Activated CD4-positive, CD25-positive, alpha-beta regulatory T cell treated with anti-CD3 and anti-CD28 coated beads, Interleukin-2, amount 50 U/mL, for 16 hours (primary cell): ENCODE data around the gene MYCN.
"Not testable (repeated sequence)": the region's sequence is repeated elsewhere in the genome, so short reads cannot be mapped to it uniquely, and the experiment has no call there.

Experiments used
- DNase-seq: peaks from one replicate; pipeline ENCODE4 v3.0.0-alpha.2; 2020; ENCODE audit warnings: low read depth, low spot score

MYCN gene

GRCh38 chr2:15942711-15943345, 2.5 kb downstream of the MYCN start:
- no peak for DNase-seq

GRCh38 chr2:15943378-15944280, 3.3 kb downstream of the MYCN start:
- no peak for DNase-seq

- DNase-seq = no peak
Observed at GRCh38 chr2:15944325-15945017, 4.1 kb downstream of the MYCN start.

GRCh38 chr2:15945909-15946705, 5.8 kb downstream of the MYCN start:
- no peak for DNase-seq

GRCh38 chr2:15946983-15947382, 6.6 kb downstream of the MYCN start:
- no peak for DNase-seq

- no peak for DNase-seq
Observed at GRCh38 chr2:15947431-15947830, 7.1 kb downstream of the MYCN start.

GRCh38 chr2:15948704-15948957, 8.3 kb downstream of the MYCN start:
- DNase-seq = no peak

GRCh38 chr2:15949126-15949525, 8.8 kb downstream of the MYCN start:
- DNase-seq = no peak

- no peak for DNase-seq
Observed at GRCh38 chr2:15949551-15949950, 9.2 kb downstream of the MYCN start.

GRCh38 chr2:15950088-15950952, 10.0 kb downstream of the MYCN start:
- DNase-seq = no peak

GRCh38 chr2:15951936-15952335, 11.6 kb downstream of the MYCN start:
- DNase-seq = not testable (repeated sequence)

- no peak for DNase-seq
Observed at GRCh38 chr2:15952451-15953146, 12.2 kb downstream of the MYCN start.

GRCh38 chr2:15953147-15953630, 12.8 kb downstream of the MYCN start:
- DNase-seq = no peak

GRCh38 chr2:15953891-15954680, 13.7 kb downstream of the MYCN start:
- DNase-seq = no peak

GRCh38 chr2:15954761-15955160, 14.4 kb downstream of the MYCN start:
- no peak for DNase-seq

- no peak for DNase-seq
Observed at GRCh38 chr2:15955232-15955988, 15.1 kb downstream of the MYCN start.

GRCh38 chr2:15956230-15956629, 15.9 kb downstream of the MYCN start:
- DNase-seq = no peak
